KMS-11 (cell line): Measurements from ENCODE around the gene GAS5.
A peak's percentile ranks its signal among the peaks of the same experiment; 100 is the strongest.
"Not testable (repeated sequence)": the region's sequence is repeated elsewhere in the genome, so short reads cannot be mapped to it uniquely, and the experiment has no call there.

Experiments
- H2AFZ ChIP-seq: fragments of 200-600 bp; sonication (generic); 2 replicates; pipeline ENCODE4 v1.6.1; 2016; ENCODE audit warnings: antibody characterized with exemption, mixed run types, low read depth
- H3K27ac ChIP-seq: fragments of 200-600 bp; sonication (generic); 2 replicates; pipeline ENCODE4 v1.6.1; 2016; ENCODE audit warnings: mild to moderate bottlenecking, mixed run types
- H3K27me3 ChIP-seq: fragments of 200-600 bp; sonication (generic); 2 replicates; pipeline ENCODE4 v1.6.1; 2017; ENCODE audit warnings: mild to moderate bottlenecking, low read depth, mixed run types, moderate library complexity; ENCODE audit not compliant: insufficient read depth
- H3K36me3 ChIP-seq: fragments of 200-600 bp; sonication (generic); 2 replicates; pipeline ENCODE4 v1.6.1; 2017; ENCODE audit warnings: mild to moderate bottlenecking, mixed run types; ENCODE audit not compliant: insufficient read depth
- H3K4me1 ChIP-seq: fragments of 200-600 bp; sonication (generic); 2 replicates; pipeline ENCODE4 v1.6.1; 2016; ENCODE audit warnings: mild to moderate bottlenecking, low read depth, mixed run types; ENCODE audit not compliant: poor library complexity, severe bottlenecking
- H3K4me2 ChIP-seq: fragments of 200-600 bp; sonication (generic); 2 replicates; pipeline ENCODE4 v1.7.0; 2016; ENCODE audit warnings: mild to moderate bottlenecking, mixed run types
- H3K4me3 ChIP-seq: fragments of 200-600 bp; sonication (generic); IDR thresholded peaks from 2 replicates; pipeline ENCODE4 v1.6.1; 2017; ENCODE audit warnings: low read depth, low read length, mixed read lengths; ENCODE audit not compliant: insufficient read depth
- H3K79me2 ChIP-seq: fragments of 200-600 bp; sonication (generic); 2 replicates; pipeline ENCODE4 v1.6.1; 2016; ENCODE audit warnings: low read depth, mixed run types; ENCODE audit not compliant: insufficient read depth
- H3K9ac ChIP-seq: fragments of 200-600 bp; sonication (generic); 2 replicates; pipeline ENCODE4 v1.6.1; 2016; ENCODE audit warnings: mild to moderate bottlenecking, mixed run types
- H4K20me1 ChIP-seq: fragments of 200-600 bp; sonication (generic); 2 replicates; pipeline ENCODE4 v1.6.1; 2016; ENCODE audit warnings: mild to moderate bottlenecking, mixed run types; ENCODE audit not compliant: insufficient read depth
- CTCF ChIP-seq: fragments of 200-600 bp; sonication (generic); conservative IDR thresholded peaks from 2 replicates; pipeline ENCODE4 v1.6.1; 2017; ENCODE audit warnings: low read depth, mild to moderate bottlenecking, antibody characterized with exemption, low read length, moderate library complexity, mixed read lengths

The GAS5 gene

GRCh38 chr1:173865468-173866164 lies 2.2 kb downstream of the GAS5 start:
- Histone ChIP-seq H3K36me3 (peaks cover 41% of the 10 kb centered on the region), H4K20me1 (peaks cover 45% of the 10 kb centered on the region), H2AFZ (no peak overlapping the region), H3K4me3 (peak overlapping the region; percentile 81), H3K79me2 (peaks cover 40% of the 10 kb centered on the region), H3K4me1 (peaks cover 57% of the 10 kb centered on the region), H3K9ac (peak overlapping the region; percentile 91; the same call in 1 of the 2 replicates), H3K4me2 (peak overlapping the region; percentile 100), H3K27ac (peak overlapping the region; percentile 83), H3K27me3 (no peaks in the 10 kb centered on the region)
- no peak for TF ChIP-seq CTCF

- Histone ChIP-seq H3K4me2 (peak overlapping the region; percentile 100), H3K9ac (no peak overlapping the region; the same call in 1 of the 2 replicates), H3K4me1 (peaks cover 46% of the 10 kb centered on the region), H3K27me3 (no peaks in the 10 kb centered on the region), H3K4me3 (no peak overlapping the region), H3K27ac (peak overlapping the region; percentile 83; the same call in 1 of the 2 replicates), H4K20me1 (peaks cover 45% of the 10 kb centered on the region), H3K36me3 (peaks cover 41% of the 10 kb centered on the region), H2AFZ (no peak overlapping the region), H3K79me2 (peaks cover 40% of the 10 kb centered on the region)
- TF ChIP-seq CTCF: no peak
These were observed 3.5 kb downstream of the GAS5 start for GRCh38 chr1:173864179-173864867.

- peaks cover 45% of the 10 kb centered on the region for H4K20me1 ChIP-seq
- peak overlapping the region; percentile 83; the same call in 1 of the 2 replicates for H3K27ac ChIP-seq
- peaks cover 40% of the 10 kb centered on the region for H3K79me2 ChIP-seq
- peak overlapping the region; percentile 100 for H3K4me2 ChIP-seq
- no peaks in the 10 kb centered on the region for H3K27me3 ChIP-seq
- H3K9ac ChIP-seq: no peak overlapping the region; the same call in 1 of the 2 replicates
- peaks cover 39% of the 10 kb centered on the region for H3K4me1 ChIP-seq
- peaks cover 44% of the 10 kb centered on the region for H3K36me3 ChIP-seq
- no peak overlapping the region for H3K4me3 ChIP-seq
- no peak overlapping the region for H2AFZ ChIP-seq
- no peak for TF ChIP-seq CTCF
These were observed 4.3 kb downstream of the GAS5 start for GRCh38 chr1:173863224-173864161.

- Histone ChIP-seq H4K20me1 (peaks cover 45% of the 10 kb centered on the region), H3K27ac (peak overlapping the region; percentile 83; the same call in 1 of the 2 replicates), H3K36me3 (peaks cover 44% of the 10 kb centered on the region), H3K4me2 (no peak overlapping the region), H3K79me2 (peaks cover 40% of the 10 kb centered on the region), H3K4me1 (peaks cover 39% of the 10 kb centered on the region), H2AFZ (no peak overlapping the region), H3K27me3 (no peaks in the 10 kb centered on the region), H3K4me3 (no peak overlapping the region), H3K9ac (no peak overlapping the region)
- TF ChIP-seq CTCF: no peak
These were observed 5.0 kb downstream of the GAS5 start for GRCh38 chr1:173862769-173863223.

GRCh38 chr1:173862146-173862768 lies 5.5 kb downstream of the GAS5 start:
- not testable (repeated sequence) for H3K4me3 ChIP-seq, H3K27me3 ChIP-seq, H2AFZ ChIP-seq, H3K9ac ChIP-seq, H3K4me2 ChIP-seq
- peak overlapping the region; percentile 83; the same call in 1 of the 2 replicates for H3K27ac ChIP-seq
- H3K79me2 ChIP-seq: peaks cover 34% of the 10 kb centered on the region
- peaks cover 45% of the 10 kb centered on the region for H4K20me1 ChIP-seq
- peaks cover 39% of the 10 kb centered on the region for H3K4me1 ChIP-seq
- H3K36me3 ChIP-seq: peaks cover 42% of the 10 kb centered on the region
